WTC11 (cell line): Measurements from ENCODE around the gene NOS1.

Source experiments
- FOXP1 ChIP-seq: sonication (generic); formaldehyde crosslinking; IDR thresholded peaks from 2 replicates; pipeline ENCODE4 v1.8.0; 2022; ENCODE audit warnings: missing genetic modification reagents, mild to moderate bottlenecking, moderate library complexity, borderline replicate concordance
- JUN ChIP-seq: sonication (generic); formaldehyde crosslinking; IDR thresholded peaks from 2 replicates; pipeline ENCODE4 v1.8.0; 2023; ENCODE audit warnings: mild to moderate bottlenecking, missing genetic modification reagents
- NR2C2 ChIP-seq: sonication (generic); formaldehyde crosslinking; IDR thresholded peaks from 2 replicates; pipeline ENCODE4 v1.8.0; 2022; ENCODE audit warnings: mild to moderate bottlenecking, missing genetic modification reagents
- TEAD1 ChIP-seq: sonication (generic); formaldehyde crosslinking; IDR thresholded peaks from 2 replicates; pipeline ENCODE4 v1.8.0; 2022; ENCODE audit warnings: mild to moderate bottlenecking, missing genetic modification reagents
- TEAD4 ChIP-seq: sonication (generic); formaldehyde crosslinking; IDR thresholded peaks from 2 replicates; pipeline ENCODE4 v1.8.0; 2022; ENCODE audit warnings: mild to moderate bottlenecking, missing genetic modification reagents
- TF ChIP-seq, protein P1 (sequence below): fragments of 200-600 bp; IDR thresholded peaks from 2 replicates; pipeline ENCODE4 v1.8.0; 2022; ENCODE audit warnings: antibody characterized with exemption
- TF ChIP-seq, protein P2 (sequence below): sonication (generic); formaldehyde crosslinking; IDR thresholded peaks from 2 replicates; pipeline ENCODE4 v1.8.1; 2023; ENCODE audit warnings: mild to moderate bottlenecking, missing genetic modification reagents, moderate library complexity
- TF ChIP-seq, protein P3 (sequence below): fragments of 250-450 bp; sonication (Bioruptor Pico); IDR thresholded peaks from 2 replicates; pipeline ENCODE4 v1.9.0; 2021; ENCODE audit warnings: mild to moderate bottlenecking

DNA sequence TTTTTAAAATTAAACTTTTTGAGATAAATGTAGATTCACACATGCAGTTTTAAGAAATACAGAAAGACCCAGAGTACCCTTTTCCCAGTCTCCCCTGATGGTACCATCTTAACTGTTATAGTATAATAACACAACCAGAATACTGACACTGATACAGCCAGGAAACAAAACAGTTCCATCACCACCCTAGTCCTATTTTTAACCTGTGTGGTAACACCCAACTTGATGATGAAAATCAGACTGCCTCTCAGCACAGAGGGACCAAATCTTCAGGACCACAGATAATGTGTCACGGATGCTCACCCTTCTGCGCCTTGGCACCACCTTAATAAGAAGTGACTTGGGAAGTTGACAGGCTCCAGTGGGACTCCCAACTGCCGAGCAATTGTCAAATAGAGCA is 189.3 kb downstream of the NOS1 start:
- TF ChIP-seq, protein P1, sequence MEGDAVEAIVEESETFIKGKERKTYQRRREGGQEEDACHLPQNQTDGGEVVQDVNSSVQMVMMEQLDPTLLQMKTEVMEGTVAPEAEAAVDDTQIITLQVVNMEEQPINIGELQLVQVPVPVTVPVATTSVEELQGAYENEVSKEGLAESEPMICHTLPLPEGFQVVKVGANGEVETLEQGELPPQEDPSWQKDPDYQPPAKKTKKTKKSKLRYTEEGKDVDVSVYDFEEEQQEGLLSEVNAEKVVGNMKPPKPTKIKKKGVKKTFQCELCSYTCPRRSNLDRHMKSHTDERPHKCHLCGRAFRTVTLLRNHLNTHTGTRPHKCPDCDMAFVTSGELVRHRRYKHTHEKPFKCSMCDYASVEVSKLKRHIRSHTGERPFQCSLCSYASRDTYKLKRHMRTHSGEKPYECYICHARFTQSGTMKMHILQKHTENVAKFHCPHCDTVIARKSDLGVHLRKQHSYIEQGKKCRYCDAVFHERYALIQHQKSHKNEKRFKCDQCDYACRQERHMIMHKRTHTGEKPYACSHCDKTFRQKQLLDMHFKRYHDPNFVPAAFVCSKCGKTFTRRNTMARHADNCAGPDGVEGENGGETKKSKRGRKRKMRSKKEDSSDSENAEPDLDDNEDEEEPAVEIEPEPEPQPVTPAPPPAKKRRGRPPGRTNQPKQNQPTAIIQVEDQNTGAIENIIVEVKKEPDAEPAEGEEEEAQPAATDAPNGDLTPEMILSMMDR = no peak
- TF ChIP-seq JUN (CRISPR knock-in tag) = no peak
- TF ChIP-seq NR2C2 (CRISPR knock-in tag) = no peak
- TF ChIP-seq, protein P2, sequence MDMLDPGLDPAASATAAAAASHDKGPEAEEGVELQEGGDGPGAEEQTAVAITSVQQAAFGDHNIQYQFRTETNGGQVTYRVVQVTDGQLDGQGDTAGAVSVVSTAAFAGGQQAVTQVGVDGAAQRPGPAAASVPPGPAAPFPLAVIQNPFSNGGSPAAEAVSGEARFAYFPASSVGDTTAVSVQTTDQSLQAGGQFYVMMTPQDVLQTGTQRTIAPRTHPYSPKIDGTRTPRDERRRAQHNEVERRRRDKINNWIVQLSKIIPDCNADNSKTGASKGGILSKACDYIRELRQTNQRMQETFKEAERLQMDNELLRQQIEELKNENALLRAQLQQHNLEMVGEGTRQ (CRISPR knock-in tag) = no peak
- TF ChIP-seq TEAD4 (CRISPR knock-in tag) = no peak
- no peak for TF ChIP-seq FOXP1 (CRISPR knock-in tag)
- TF ChIP-seq TEAD1 (CRISPR knock-in tag) = no peak
- TF ChIP-seq, protein P3, sequence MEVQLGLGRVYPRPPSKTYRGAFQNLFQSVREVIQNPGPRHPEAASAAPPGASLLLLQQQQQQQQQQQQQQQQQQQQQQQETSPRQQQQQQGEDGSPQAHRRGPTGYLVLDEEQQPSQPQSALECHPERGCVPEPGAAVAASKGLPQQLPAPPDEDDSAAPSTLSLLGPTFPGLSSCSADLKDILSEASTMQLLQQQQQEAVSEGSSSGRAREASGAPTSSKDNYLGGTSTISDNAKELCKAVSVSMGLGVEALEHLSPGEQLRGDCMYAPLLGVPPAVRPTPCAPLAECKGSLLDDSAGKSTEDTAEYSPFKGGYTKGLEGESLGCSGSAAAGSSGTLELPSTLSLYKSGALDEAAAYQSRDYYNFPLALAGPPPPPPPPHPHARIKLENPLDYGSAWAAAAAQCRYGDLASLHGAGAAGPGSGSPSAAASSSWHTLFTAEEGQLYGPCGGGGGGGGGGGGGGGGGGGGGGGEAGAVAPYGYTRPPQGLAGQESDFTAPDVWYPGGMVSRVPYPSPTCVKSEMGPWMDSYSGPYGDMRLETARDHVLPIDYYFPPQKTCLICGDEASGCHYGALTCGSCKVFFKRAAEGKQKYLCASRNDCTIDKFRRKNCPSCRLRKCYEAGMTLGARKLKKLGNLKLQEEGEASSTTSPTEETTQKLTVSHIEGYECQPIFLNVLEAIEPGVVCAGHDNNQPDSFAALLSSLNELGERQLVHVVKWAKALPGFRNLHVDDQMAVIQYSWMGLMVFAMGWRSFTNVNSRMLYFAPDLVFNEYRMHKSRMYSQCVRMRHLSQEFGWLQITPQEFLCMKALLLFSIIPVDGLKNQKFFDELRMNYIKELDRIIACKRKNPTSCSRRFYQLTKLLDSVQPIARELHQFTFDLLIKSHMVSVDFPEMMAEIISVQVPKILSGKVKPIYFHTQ (CRISPR knock-in tag) = no peak
